Measurements from ENCODE around the gene TMEM208. TPM values are rescaled to one million over a fixed set of nuclear protein-coding genes. Genes with fewer than 3 reads are reported as not detected.
A peak's percentile ranks its signal among the peaks of the same experiment; 100 is the strongest.

Gene TMEM208
- total and polyA plus RNA-seq, 2 of the 8 experiments (the other 6 are each of a cell fraction or from before 2014, with no cell fraction given) = 37.7 to 100.0 TPM

DNA sequence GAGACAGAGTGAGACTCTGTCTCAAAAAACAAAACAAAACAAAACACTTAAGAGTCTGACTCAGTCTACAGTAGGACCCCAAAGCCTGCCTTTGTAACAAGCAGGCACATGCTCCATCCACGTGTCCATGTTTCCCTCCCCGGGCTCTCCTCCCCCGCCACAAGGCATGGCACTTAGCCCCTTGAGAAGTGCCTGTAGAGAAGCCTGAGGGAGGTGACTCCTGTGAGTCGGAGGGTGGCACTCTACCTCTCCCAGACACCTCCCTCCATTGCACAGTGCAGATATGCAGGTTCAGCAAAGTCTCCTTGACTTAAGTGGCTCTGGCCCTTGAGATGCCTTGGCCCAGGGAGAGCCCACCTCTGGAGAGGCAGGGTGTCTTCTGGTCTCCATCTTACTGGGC lies 13.6 kb downstream of the TMEM208 start:
- H4K91ac ChIP-seq (replicated peaks; ENCODE audit: insufficient read length, low read length) = no peak overlapping the region
- no peak overlapping the region; a peak in 2 of 7 replicates for H3K9ac ChIP-seq (replicated peaks in 1 of 4; ENCODE audit: extremely low read depth in 1 of 4, low read depth in 3 of 4, low read length in 3 of 4)
- peak overlapping the region; percentile 68; the same call in 1 of the 2 replicates for H2BK12ac ChIP-seq (ENCODE audit: low read depth, low read length)
- FAIRE-seq = no peak
- H3K23ac ChIP-seq (ENCODE audit: insufficient read length) = no peak overlapping the region
- no peak overlapping the region; a peak in 2 of 4 replicates for H3K4me2 ChIP-seq (ENCODE audit: insufficient read depth in 1 of 2, low read depth in 2 of 2, low read length in 2 of 2)
- no peak overlapping the region for H2BK120ac ChIP-seq (replicated peaks; ENCODE audit: low read depth, low read length)
- H4K5ac ChIP-seq (ENCODE audit: insufficient read length, low read depth, low read length) = no peak overlapping the region
- H3K14ac ChIP-seq (ENCODE audit: insufficient read length) = no peak overlapping the region
- DNase-seq (ENCODE audit: low read depth in 1 of 2, low spot score in 2 of 2) = no peak
- no peak overlapping the region for H2BK15ac ChIP-seq (ENCODE audit: low read length)
- peak overlapping the region; percentile 46; the same call in 1 of the 2 replicates for H3K27ac ChIP-seq (ENCODE audit: low read depth, low read length)
- no peak overlapping the region for H3K56ac ChIP-seq (replicated peaks; ENCODE audit: insufficient read length, low read depth, low read length)
- no peak overlapping the region for H4K8ac ChIP-seq (ENCODE audit: extremely low read depth, insufficient read depth, low read length)
- H3K79me2 ChIP-seq (ENCODE audit: control insufficient read depth in 1 of 2, insufficient read depth in 2 of 2, low read length in 2 of 2) = peaks cover 0 to 21% of the 10 kb centered on the region in 2 experiments; a peak in 2 of 4 replicates
- peak overlapping the region; percentile 41 for H2BK5ac ChIP-seq (ENCODE audit: low read depth, low read length)
- H3K36me3 ChIP-seq (ENCODE audit: control insufficient read depth in 2 of 4, insufficient read depth in 4 of 4, low read length in 3 of 4) = peaks cover 5 to 12% (median 8%) of the 10 kb centered on the region in 4 experiments; a peak in 5 of 8 replicates
- H2BK20ac ChIP-seq (ENCODE audit: low read length) = peak overlapping the region; percentile 61; the same call in 1 of the 2 replicates
- H3K27me3 ChIP-seq (replicated peaks in 1 of 4; ENCODE audit: control insufficient read depth in 3 of 4, extremely low read depth in 1 of 4, insufficient read depth in 3 of 4, low read length in 3 of 4) = no peaks in the 10 kb centered on the region
- no peaks in the 10 kb centered on the region; the same call in 1 of the 2 replicates for H3K23me2 ChIP-seq (ENCODE audit: low read depth, low read length)
- ChIA-PET POLR2A (ENCODE audit: partially characterized antibody) (interaction anchor here (0.6 to 1.3 kb wide), 2 partner anchors 11 to 30 kb away, joined by 3 read pairs; no protein-coding TSS in a partner anchor), CTCF (ENCODE audit: partially characterized antibody) (interaction anchor here (2.8 to 4.6 kb wide), 2 partner anchors 13 to 43 kb away, joined by 10 to 23 read pairs; partner anchors contain the start of gene TMEM208)
- WGBS, 2 experiments (ENCODE audit: extremely low coverage in 1 of 2, insufficient coverage in 1 of 2, insufficient read length in 1 of 2, insufficient replicate concordance in 2 of 2, low coverage in 1 of 2, low lambda C conversion rate in 2 of 2, missing lambda C conversion rate in 1 of 2) = 92% methylated on average over 4 of the region's 4 CpGs; no CpG with 5 or more reads in 1 of the 2 experiments
- peak overlapping the region; percentile 78; the same call in 1 of the 2 replicates for H3K18ac ChIP-seq (ENCODE audit: extremely low read depth, low read length)
- H3K9me3 ChIP-seq (ENCODE audit: insufficient read depth in 2 of 2, low read depth in 1 of 2, low read length in 1 of 2) = no peaks in the 10 kb centered on the region
- H3K79me1 ChIP-seq (ENCODE audit: low read depth, low read length) = peaks cover 20% of the 10 kb centered on the region
- H3K4me3 ChIP-seq (ENCODE audit: extremely low read depth in 1 of 4, insufficient read depth in 2 of 4, low read depth in 3 of 4, low read length in 4 of 4) = no peak overlapping the region
- no peak overlapping the region for H3K4ac ChIP-seq (replicated peaks; ENCODE audit: insufficient read length, low read depth, low read length)
- TF ChIP-seq EZH2 (IDR thresholded peaks at IDR 0.05; ENCODE audit: low read depth, low read length, severe bottlenecking) = no peak
- no peak for TF ChIP-seq CEBPB (IDR thresholded peaks at IDR 0.05; ENCODE audit: low read depth, low read length)
- TF ChIP-seq KDM5A (IDR thresholded peaks at IDR 0.05; ENCODE audit: low read length) = no peak
- no peak for TF ChIP-seq SIN3A (conservative IDR thresholded peaks at IDR 0.05 in 1 of 2, IDR thresholded peaks at IDR 0.05 in 1 of 2; ENCODE audit: low read depth in 1 of 2, low read length in 2 of 2)
- TF ChIP-seq RBBP5 (IDR thresholded peaks at IDR 0.05; ENCODE audit: borderline replicate concordance, low read depth, low read length) = no peak
- TF ChIP-seq, protein P1, sequence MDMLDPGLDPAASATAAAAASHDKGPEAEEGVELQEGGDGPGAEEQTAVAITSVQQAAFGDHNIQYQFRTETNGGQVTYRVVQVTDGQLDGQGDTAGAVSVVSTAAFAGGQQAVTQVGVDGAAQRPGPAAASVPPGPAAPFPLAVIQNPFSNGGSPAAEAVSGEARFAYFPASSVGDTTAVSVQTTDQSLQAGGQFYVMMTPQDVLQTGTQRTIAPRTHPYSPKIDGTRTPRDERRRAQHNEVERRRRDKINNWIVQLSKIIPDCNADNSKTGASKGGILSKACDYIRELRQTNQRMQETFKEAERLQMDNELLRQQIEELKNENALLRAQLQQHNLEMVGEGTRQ (IDR thresholded peaks at IDR 0.05; ENCODE audit: low read length) = no peak
- TF ChIP-seq CHD1 (IDR thresholded peaks at IDR 0.05; ENCODE audit: low read depth, low read length) = no peak
- TF ChIP-seq YY1 (IDR thresholded peaks at IDR 0.05; ENCODE audit: low read depth, low read length) = no peak
- peaks cover 12 to 18% (median 13%) of the 10 kb centered on the region in 4 experiments for H3K4me1 ChIP-seq (replicated peaks in 1 of 4; ENCODE audit: control insufficient read depth in 3 of 4, insufficient read depth in 4 of 4, low read length in 3 of 4)
- H2AFZ ChIP-seq (ENCODE audit: low read length) = no peak overlapping the region
- peaks cover 0 to 9% of the 10 kb centered on the region in 2 experiments for H4K20me1 ChIP-seq (replicated peaks in 1 of 2; ENCODE audit: control insufficient read depth in 1 of 2, insufficient read depth in 2 of 2, low read length in 2 of 2)
- H2AK5ac ChIP-seq (ENCODE audit: low read depth, low read length) = no peak overlapping the region
